Lower leg skin (tissue), 4 donors: ENCODE results near the gene DDX1. TPM values are rescaled to one million over a fixed set of nuclear protein-coding genes. Genes with fewer than 3 reads are reported as not detected.

Experiments used
- DNase-seq, 2 donors: peaks; one replicate each; pipeline ENCODE4 v3.0.0-alpha.2; 2019; ENCODE audit warnings: low spot score in 2 of 2
- H3K4me3 ChIP-seq: fragments of 200-600 bp; sonication (generic); 2 replicates; pipeline ENCODE4 v1.5.1; 2017; ENCODE audit warnings: mild to moderate bottlenecking, low read depth; ENCODE audit not compliant: poor library complexity, severe bottlenecking
- CTCF ChIP-seq, 3 donors: fragments of 450-650 bp; IDR thresholded peaks; one replicate each; pipeline ENCODE4 v1.5.1; 2016; ENCODE audit warnings: antibody characterized with exemption in 3 of 3, mild to moderate bottlenecking in 3 of 3, moderate library complexity in 2 of 3
- POLR2A ChIP-seq, 2 donors: fragments of 450-650 bp; IDR thresholded peaks; one replicate each; pipeline ENCODE4 v1.6.1; 2016 to 2017; ENCODE audit warnings: antibody characterized with exemption in 2 of 2, mild to moderate bottlenecking in 1 of 2, moderate library complexity in 1 of 2
- WGBS, 2 donors: methylation state at CpG; one replicate each; pipeline ENCODE4 v1.1.5; 2018; 5-methylcytosine and 5-hydroxymethylcytosine counted together
- intact Hi-C: fragments of 100-400 bp; cut with DNase I; formaldehyde crosslinking; loops from one replicate; pipeline ENCODE4 v1.15.0; 2023; ENCODE audit warnings: low total_unique reads
- total RNA-seq, 4 donors: library from RNA; depleted of rRNA; stranded (reverse); fragments of >200 nt; gene quantifications; one replicate each; pipeline ENCODE4 v1.1.0, GENCODE V29; 2016

DDX1 gene
- total RNA-seq, 4 donors from 2014 or later = 38.8 to 55.5 (median 44.4) TPM

GRCh38 chr2:15622214-15622613 is 30.5 kb downstream of the DDX1 start:
- 95 to 98% methylated on average over 2 of the region's 2 CpGs for WGBS, 2 donors
- intact Hi-C loops = no loop called here
- DNase-seq = no peak
- TF ChIP-seq POLR2A (IDR thresholded peaks at IDR 0.05) (no peak), CTCF (IDR thresholded peaks at IDR 0.05) (no peak)
- no peak overlapping the region for H3K4me3 ChIP-seq

- intact Hi-C loops = no loop called here
- WGBS, 2 donors = 96% methylated on average over 3 of the region's 3 CpGs
- TF ChIP-seq CTCF (IDR thresholded peaks at IDR 0.05) = no peak
- no peak for TF ChIP-seq POLR2A (IDR thresholded peaks at IDR 0.05)
- no peak overlapping the region for H3K4me3 ChIP-seq
- no peak for DNase-seq
Measured at GRCh38 chr2:15622614-15623480, 31.2 kb downstream of the DDX1 start.

GRCh38 chr2:15623481-15623796 is 31.8 kb downstream of the DDX1 start:
- TF ChIP-seq CTCF (IDR thresholded peaks at IDR 0.05) (no peak), POLR2A (IDR thresholded peaks at IDR 0.05) (no peak)
- 96 to 98% methylated on average over 2 of the region's 2 CpGs for WGBS, 2 donors
- H3K4me3 ChIP-seq = no peak overlapping the region
- intact Hi-C loops = no loop called here
- DNase-seq = no peak

GRCh38 chr2:15623898-15624541 is 32.4 kb downstream of the DDX1 start:
- intact Hi-C loops = no loop called here
- no peak for TF ChIP-seq CTCF (IDR thresholded peaks at IDR 0.05)
- TF ChIP-seq POLR2A (IDR thresholded peaks at IDR 0.05) = no peak
- H3K4me3 ChIP-seq = no peak overlapping the region
- no peak for DNase-seq
- WGBS, 2 donors = 63 to 71% methylated on average over 4 of the region's 4 CpGs

DNA sequence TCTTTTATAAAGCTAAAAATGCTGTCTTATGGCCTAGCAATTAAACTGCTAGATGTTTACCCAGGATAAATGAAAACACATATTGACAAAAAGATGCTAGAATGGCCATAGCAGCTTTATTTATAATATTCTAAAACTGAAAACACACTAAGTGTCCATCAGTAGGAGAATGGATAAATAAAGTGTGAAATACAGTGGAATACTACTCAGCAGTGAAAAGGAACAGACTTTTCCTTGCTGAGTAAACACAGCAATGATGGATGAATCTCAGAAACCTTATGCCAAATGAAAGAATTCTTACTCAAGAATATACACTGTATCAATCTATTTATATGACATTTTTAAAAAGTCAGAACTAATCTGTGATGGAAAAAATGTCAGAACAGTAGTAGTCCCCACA is 33.2 kb downstream of the DDX1 start:
- no peak for DNase-seq
- intact Hi-C loops = no loop called here
- H3K4me3 ChIP-seq = no peak overlapping the region
- TF ChIP-seq POLR2A (IDR thresholded peaks at IDR 0.05) = no peak
- no peak for TF ChIP-seq CTCF (IDR thresholded peaks at IDR 0.05)
